AG04449 (cell line): ENCODE data around the gene KRTAP10-8.
"Not testable (repeated sequence)": the region's sequence is repeated elsewhere in the genome, so short reads cannot be mapped to it uniquely, and the experiment has no call there.

Experiments used
- CTCF ChIA-PET: fragments of 350-600 bp; formaldehyde crosslinking; extraction: SDS; loops from one replicate; lab custom pipeline; 2021; ENCODE audit warnings: antibody characterized with exemption; lab: Yijun Ruan, JAX
- POLR2A ChIA-PET: fragments of 400-600, 350-600 bp; formaldehyde crosslinking; extraction: SDS; loops from one replicate; lab custom pipeline; 2020; ENCODE audit warnings: antibody characterized with exemption, inconsistent platforms; lab: Yijun Ruan, JAX
- DNase-seq: peaks from one replicate; pipeline ENCODE4 v3.0.0-alpha.2; 2010; ENCODE audit warnings: low read depth, low spot score
- H3K4me3 ChIP-seq: 2 replicates; pipeline ENCODE4 v1.5.1; 2011; ENCODE audit warnings: low read depth, mild to moderate bottlenecking, control low read depth, low read length
- CTCF ChIP-seq: IDR thresholded peaks from one replicate; pipeline ENCODE4 v1.5.1; 2011; ENCODE audit warnings: mild to moderate bottlenecking, moderate library complexity, low read length, control low read depth, inconsistent platforms; ENCODE audit not compliant: insufficient read depth; ENCODE audit errors: missing control alignments

KRTAP10-8 gene

GRCh38 chr21:44654576-44655175, 42.8 kb downstream of the KRTAP10-8 start, which contains the start of gene KRTAP12-4:
Gene KRTAP12-4 (minus strand): TSS chr21:44654659. CDS start chr21:44654614, 45 bp downstream.
- no peak for DNase-seq
- POLR2A ChIA-PET: no interaction called here
- H3K4me3 ChIP-seq: no peak within 1 kb of the TSS
- CTCF ChIA-PET: no interaction called here
- no peak for TF ChIP-seq CTCF

DNA sequence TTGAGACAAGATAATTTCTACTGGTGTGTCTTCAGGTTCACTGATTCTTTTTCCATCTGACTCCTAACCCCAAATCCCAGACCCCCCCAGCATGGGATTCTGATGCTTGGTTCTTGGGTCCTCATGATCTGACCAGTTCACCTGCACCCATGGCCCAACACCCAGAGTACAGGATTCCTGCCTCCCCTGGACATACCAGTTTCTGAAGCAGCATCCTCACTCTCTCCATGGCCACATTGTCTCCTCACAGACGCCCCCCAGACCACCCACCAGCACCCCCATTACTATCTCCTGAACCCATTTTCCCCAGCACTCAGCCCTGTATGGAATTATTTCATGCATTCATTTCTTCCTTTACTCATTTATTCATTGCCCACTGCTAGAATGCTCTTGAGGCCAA, 45.0 kb downstream of the KRTAP10-8 start:
- DNase-seq: no peak
- no peak overlapping the region for H3K4me3 ChIP-seq
- ChIA-PET POLR2A (no interaction called here), CTCF (no interaction called here)
- no peak for TF ChIP-seq CTCF

GRCh38 chr21:44657635-44658540, 46.0 kb downstream of the KRTAP10-8 start, which contains the start of gene KRTAP12-3:
Gene KRTAP12-3 (plus strand): TSS chr21:44657932. CDS start chr21:44657980, 48 bp downstream.
- TF ChIP-seq CTCF: no peak
- no peak for DNase-seq
- CTCF ChIA-PET: no interaction called here
- no peak within 1 kb of the TSS for H3K4me3 ChIP-seq
- POLR2A ChIA-PET: no interaction called here

GRCh38 chr21:44658541-44658910, 46.6 kb downstream of the KRTAP10-8 start:
- ChIA-PET CTCF (no interaction called here), POLR2A (no interaction called here)
- no peak for DNase-seq
- H3K4me3 ChIP-seq: no peak overlapping the region
- TF ChIP-seq CTCF: no peak

DNA sequence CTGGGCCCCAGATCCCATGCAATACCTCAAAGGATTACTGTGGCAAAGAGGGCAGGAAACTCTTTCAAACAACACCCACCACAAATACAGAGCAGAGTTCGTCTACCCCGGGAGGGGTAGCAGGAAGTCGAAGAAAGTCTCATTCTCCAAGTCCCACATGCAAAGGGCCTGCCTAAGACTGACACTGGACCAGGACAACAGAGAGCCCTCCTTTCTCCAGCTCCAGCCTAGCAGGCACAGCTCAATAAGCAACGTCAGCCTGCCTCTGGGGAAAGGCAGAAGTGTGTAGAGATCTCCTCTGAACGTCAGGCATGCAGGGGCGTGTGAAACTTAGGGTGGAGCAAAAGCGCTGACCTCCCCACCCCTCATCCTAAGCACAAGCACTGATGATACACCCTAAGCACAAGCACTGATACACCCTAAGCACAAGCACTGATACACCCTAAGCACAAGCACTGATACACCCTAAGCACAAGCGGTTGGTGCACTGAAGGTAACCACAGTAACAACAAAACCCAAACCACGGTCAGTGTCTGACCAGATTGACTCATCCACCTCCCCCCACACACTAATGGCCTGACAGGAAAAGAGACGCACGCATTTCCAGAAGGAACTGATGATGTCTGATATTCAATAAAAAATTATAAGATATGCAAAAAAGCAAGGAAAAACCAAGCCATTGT, 47.2 kb downstream of the KRTAP10-8 start:
- CTCF ChIA-PET: no interaction called here
- DNase-seq: no peak
- TF ChIP-seq CTCF: no peak
- no peak overlapping the region for H3K4me3 ChIP-seq
- POLR2A ChIA-PET: no interaction called here

DNA sequence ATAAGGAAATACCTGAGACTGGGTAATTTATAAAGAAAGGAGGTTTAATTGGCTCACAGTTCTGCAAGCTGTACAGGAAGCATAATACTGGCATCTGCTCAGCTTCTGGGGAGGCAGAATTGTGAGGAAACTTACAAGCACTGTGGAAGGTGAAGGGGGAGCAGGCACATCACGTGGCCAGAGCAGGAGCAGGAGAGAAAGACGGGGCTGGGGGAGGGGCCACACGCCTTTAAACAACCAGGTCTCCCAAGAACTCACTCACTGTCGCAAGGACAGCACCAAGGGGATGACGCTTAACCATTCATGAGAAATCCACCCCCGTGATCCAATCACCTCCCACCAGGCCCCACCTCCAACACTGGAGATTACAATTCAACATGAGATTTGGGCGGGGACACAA, 49.7 kb downstream of the KRTAP10-8 start:
- POLR2A ChIA-PET, CTCF ChIA-PET, DNase-seq, H3K4me3 ChIP-seq: not testable (repeated sequence)
